GM18909 (cell line): ENCODE results near the gene MIPEP.

ENCODE experiments used
- ATAC-seq: cut with Tn5 transposase; IDR thresholded peaks from one replicate; pipeline ENCODE4 v1.9.1; 2021; ENCODE audit warnings: mild to moderate bottlenecking; ENCODE audit not compliant: unreplicated experiment, poor library complexity

The MIPEP gene

DNA sequence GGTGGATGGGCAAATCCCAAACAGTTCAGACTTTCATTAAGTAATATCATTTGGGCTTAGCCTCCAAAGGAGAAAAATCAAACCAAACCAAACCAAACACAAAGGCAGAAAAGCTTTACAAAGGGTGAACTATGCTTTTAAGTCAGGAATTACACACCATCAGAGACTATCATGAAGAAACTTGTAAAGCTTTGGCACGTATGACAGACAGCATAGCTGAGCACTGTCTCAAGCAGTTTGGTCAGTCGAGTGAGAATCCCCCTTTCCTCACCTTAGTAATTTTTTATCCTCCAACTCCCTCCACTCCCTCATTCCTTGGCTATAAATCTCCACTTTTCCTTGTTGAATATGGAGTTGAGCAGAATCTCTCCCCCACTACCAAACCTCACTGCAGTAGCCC lies 72.1 kb downstream of the MIPEP start:
- ATAC-seq: no peak

GRCh38 chr13:23813635-23814034 lies 75.6 kb downstream of the MIPEP start:
- ATAC-seq: no peak

- no peak for ATAC-seq
Observed at GRCh38 chr13:23811366-23812062, 77.7 kb downstream of the MIPEP start.

GRCh38 chr13:23810685-23811240 lies 78.4 kb downstream of the MIPEP start:
- no peak for ATAC-seq

GRCh38 chr13:23808803-23809202 lies 80.4 kb downstream of the MIPEP start:
- no peak for ATAC-seq

DNA sequence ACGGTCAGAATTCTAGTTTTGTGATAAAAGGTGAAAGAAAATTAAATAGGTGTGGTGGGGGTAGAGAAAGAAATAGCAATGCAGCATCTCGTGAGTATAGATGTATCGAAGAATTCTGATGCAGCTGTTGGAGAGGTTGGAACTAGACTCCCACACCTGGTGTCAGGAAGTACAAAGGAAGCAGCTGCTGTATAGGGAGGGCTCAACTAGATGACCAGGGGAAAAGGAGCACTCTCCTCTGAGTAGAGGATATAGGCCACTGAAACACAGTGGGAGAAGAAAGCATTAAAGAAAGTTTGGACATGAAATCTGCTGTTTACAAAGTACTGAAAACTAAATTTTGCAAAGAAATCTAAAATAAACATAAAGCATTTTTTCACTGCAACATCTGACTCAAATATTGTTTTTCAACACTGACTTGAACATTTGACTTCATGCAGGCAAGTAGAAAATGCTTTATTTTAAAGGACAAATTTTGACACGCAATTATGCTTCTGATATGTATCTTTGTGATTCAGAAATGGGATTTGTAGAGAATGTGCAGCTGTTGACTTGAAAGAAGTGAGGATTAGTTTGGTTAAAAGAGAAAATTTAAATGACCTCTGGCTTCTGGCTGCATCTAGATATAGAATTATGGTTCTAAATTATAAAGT lies 82.2 kb downstream of the MIPEP start:
- peak; percentile 22 for ATAC-seq

DNA sequence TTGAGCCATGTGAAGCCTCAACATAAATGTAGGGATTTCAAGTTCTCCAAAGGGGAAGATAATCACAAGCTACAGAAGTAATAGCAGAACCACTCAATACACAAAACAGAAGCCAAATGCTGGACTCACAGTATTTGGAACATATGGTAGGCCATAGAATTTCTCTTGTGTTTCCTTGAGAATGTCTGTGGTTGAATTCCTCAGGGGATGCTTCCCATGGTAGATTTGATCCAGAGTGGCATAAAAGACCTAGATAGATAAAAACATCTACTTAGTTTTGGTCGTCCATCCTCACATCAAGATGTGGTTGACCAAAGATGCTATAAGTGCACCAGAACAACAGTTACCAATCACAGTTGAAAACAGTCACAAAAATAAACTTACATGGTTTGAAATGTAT lies 83.4 kb downstream of the MIPEP start:
- no peak for ATAC-seq

- no peak for ATAC-seq
Observed at GRCh38 chr13:23805122-23805521, 84.1 kb downstream of the MIPEP start.

DNA sequence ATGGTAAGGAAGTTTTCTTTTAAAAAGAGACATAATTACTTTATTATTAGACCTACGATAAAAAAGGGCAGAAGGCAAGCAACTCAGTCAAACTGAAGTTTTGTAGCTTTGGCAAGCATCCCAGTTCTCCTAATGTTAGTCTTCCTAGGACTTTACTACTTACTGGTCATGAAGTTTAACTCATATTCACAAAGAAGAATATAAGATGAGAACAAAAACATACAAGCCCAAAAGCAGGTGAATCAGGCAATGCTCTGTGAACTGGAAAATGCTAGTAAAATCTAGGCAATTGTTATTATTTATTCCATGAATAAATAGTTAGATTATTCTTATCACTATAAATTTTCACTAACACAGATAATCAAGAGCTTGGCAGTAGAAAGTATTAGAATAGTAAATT lies 85.0 kb downstream of the MIPEP start:
- no peak for ATAC-seq

- ATAC-seq: no peak
Observed at GRCh38 chr13:23801141-23801540, 88.1 kb downstream of the MIPEP start.

DNA sequence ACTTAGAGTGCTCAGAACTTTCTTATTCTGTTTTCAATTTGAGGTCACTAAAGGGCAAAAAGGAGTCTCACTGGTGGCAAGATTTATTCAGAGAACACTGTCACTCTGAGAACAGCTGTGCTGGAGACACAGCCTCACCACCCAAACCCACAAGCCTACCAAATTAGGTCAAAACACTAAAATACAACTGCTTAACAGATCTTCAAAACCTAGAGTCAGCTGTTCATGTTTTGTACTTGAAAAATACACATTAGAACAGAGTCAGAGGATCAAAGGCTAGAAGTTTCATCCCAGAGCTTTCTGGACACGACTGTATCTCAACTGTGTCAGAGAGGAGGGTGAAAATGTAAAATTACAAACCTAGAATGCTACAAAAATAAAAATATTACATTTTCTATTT lies 89.3 kb downstream of the MIPEP start:
- peak; percentile 94 for ATAC-seq

GRCh38 chr13:23797276-23797903 lies 91.8 kb downstream of the MIPEP start:
- ATAC-seq: no peak

DNA sequence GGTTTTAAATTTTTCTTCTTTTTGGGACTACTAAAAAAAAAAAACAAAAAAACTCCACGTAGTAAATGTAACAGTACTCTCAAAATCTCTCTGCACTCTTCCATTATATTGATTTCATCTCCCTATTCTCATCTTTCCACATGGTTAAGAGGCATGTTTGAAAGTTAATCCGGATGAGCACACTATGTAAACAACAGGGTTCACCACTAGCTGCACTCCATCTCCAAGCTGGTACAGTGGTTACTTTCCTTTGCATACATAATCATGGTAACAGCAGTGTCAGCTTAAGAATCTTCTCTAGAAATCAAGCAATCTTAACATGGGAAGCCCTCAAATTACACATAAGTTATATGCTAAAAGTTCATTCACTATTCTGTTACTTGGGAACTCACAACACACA lies 92.6 kb downstream of the MIPEP start:
- ATAC-seq: no peak

DNA sequence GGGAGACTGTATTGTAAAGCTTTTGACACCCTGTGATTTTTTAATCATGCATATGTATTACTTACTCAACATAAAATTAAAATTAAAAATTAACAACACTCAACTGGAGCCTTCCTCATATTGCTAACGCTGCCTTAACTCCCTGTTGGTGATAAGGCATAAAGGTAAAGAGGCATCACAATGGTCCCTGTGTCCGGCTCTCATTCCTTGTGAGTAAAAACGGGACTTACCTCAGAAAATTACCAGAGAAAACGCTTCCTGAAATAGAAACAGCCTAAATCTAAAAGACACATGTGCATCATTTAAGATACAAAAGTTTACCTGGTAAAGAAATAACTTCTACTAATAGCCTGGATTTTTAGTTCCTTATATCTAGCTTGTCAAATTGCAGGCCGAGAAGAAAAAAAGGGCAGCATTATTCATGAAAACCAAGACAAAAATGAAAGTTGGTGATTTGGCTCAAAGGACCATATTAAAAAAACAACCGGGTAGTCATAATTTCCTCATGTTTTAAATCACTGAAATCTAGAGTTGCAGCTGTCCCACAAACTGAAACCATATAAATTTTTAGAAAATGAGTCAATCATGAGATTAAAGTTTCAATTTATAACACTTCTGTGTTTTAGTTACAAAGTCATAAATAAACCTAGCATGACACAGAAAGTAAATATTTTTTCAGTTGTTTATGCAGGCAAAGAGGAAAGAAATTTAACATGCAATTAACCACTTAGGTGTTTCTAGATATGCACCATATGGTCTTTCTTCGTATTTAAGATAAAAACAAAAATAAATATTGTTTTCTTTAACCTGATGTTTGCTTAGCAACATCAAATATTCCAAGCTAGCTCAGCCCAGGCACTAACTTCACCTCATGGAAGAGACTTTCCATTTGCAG lies 94.7 kb downstream of the MIPEP start:
- peak; percentile 61 for ATAC-seq

- no peak for ATAC-seq
Observed at GRCh38 chr13:23793711-23794110, 95.5 kb downstream of the MIPEP start.

DNA sequence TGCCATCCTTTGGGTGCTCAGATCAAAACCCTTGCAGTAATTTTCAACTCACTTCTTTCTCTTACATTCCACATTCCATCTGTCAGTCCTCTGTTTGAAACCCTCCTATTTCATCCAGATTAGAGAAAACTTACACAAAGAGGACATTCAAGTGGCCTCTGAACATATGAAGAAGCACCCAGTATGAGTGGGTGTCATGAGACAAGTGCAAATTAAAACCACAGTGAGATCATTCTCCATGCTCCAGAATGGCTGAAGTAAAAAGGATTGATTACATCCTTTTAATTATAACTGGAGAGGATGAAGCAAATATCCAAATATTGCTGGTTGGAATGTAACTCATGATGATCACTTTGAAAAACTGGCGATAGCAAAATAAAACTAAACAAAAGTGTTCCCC lies 96.5 kb downstream of the MIPEP start:
- no peak for ATAC-seq

GRCh38 chr13:23790577-23791170 lies 98.5 kb downstream of the MIPEP start:
- no peak for ATAC-seq

DNA sequence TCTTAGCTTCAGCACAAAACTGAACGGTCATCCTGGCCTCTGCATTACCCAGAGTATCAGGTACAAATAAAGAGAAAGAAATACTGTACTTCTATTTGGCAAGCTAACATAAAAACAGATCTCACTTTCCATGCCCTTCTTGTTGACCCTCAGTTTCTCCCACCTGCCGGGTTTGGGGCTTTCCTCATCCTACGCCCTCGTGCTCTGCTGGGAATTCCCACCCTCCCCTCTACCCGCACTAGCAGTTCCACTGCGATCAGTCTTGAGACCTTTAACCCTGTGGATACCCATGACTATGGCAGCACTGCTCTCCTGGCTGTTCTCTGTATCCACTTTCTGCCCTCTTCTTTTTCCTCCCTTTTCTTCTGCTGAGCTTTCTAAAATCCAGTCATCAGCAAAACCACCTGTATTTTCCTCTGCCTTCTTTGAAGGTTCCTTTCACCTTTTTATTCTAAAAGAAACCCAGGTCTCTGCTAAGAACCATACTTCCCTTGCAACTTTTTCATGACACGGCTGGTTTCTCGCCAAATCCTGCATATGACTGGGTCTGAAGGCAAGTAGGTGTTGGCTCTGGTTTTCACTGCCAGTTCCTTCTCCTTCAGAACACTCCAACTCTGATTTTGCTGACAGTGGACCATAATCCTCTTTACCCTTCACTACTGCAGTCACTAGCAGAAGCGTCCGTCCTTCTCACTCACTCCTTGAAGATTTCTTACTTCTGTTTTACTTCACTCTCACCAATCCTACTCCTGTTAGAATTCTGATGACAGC lies 99.4 kb downstream of the MIPEP start:
- ATAC-seq: no peak

DNA sequence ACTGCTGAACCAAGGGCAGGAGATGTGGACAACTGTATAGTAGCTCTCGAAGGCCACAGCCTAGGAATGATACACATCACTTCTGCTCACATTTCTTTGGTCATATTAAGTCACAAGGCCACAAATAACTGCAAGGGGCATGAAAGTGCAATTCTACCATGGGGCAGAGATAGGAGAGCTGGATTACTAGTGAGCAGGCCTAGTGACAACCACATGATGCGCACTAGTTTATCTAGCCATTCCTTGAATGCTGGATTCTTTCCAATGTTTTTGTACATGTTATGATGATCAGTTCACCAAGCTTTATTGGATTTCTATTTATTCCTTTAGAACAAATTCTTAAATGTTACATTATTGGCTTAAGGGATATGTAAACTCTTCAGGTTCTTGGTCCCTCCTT lies 100.7 kb downstream of the MIPEP start:
- ATAC-seq: no peak
